Ammon's horn (tissue), 1 donor: ENCODE measurements around the gene MAP2K2.

Source experiments
- DNase-seq: peaks from one replicate; pipeline ENCODE4 v3.0.0-alpha.2; 2016; ENCODE audit warnings: low spot score

Gene MAP2K2

GRCh38 chr19:4043966-4044715 lies 79.8 kb downstream of the MAP2K2 start:
- DNase-seq: no peak

DNA sequence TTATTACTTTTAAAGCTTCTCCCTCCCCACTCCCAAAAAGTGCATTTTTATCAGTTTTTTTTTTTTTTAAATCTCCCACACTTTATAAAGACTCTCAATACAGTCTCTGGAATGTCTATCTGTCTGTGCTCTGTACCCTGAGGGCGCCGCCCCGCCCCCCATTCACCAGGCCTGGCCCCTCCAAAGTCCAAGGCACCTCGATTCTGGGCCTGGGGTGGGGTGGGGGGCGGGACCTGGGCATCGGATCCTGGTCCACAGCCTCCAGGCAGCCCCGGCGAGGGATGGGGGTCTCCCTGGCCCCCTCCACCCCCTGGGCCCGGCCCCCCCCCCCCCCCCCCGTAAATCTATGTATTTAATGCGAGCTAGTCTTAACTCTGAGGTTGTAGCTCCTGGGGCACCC lies 80.5 kb downstream of the MAP2K2 start:
- no peak for DNase-seq

GRCh38 chr19:4042731-4043082 lies 81.2 kb downstream of the MAP2K2 start:
- DNase-seq: no peak

- no peak for DNase-seq
Observed at GRCh38 chr19:4042064-4042730, 81.7 kb downstream of the MAP2K2 start.
